ENCODE measurements around the gene CDAN1.

CDAN1 gene

GRCh38 chr15:42734076-42734672 lies 2.8 kb downstream of the CDAN1 start:
- no peak for DNase-seq

- DNase-seq, result no peak
Observed at GRCh38 chr15:42733027-42733426, 3.9 kb downstream of the CDAN1 start.

- DNase-seq, result no peak
Observed at GRCh38 chr15:42732095-42732827, 4.7 kb downstream of the CDAN1 start.

- DNase-seq, result no peak
Observed at GRCh38 chr15:42731461-42731860, 5.5 kb downstream of the CDAN1 start.

- DNase-seq, result no peak
Observed at GRCh38 chr15:42730536-42730935, 6.4 kb downstream of the CDAN1 start.

- no peak for DNase-seq
Observed at GRCh38 chr15:42730135-42730534, 6.8 kb downstream of the CDAN1 start.

DNA sequence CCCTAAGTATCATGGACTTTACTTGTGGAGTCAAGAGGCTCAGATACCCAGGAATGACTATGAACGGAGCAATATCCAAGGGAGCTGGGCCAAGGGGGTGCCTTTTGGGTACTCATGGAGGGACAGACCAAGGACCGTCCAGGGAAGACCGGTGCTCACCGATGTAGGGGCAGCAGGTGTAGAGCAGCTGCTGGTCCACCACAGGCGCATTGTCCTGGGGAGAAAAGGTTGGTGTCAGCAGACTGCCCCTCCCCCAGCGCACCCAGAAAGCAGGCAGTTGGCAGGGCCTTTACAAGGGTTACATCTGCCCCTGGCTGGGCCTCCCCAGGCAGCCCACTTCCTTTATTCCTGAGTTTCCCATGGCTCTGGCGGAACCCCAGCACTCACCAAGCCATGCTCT lies 7.5 kb downstream of the CDAN1 start:
- no peak for DNase-seq

DNA sequence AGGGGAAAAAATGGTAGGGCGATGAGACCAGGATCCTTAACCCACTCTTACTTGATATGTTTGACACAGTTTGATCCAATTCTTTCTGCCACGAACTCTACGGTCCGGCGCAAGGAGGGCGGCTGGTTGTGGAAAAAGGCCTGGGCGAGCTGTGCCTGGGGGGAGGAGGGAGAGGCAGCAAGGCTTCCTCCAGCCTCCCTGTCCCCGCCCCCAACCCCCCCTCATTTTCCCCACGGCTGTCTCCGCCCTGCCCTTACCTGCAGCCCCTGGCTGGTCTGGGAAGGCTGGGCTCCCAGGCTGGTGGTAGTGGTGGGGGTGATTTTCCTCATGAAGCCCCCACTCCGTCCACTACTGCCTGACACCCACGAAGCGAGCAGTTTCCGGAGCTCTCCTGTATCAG lies 8.0 kb downstream of the CDAN1 start:
- no peak for DNase-seq

DNA sequence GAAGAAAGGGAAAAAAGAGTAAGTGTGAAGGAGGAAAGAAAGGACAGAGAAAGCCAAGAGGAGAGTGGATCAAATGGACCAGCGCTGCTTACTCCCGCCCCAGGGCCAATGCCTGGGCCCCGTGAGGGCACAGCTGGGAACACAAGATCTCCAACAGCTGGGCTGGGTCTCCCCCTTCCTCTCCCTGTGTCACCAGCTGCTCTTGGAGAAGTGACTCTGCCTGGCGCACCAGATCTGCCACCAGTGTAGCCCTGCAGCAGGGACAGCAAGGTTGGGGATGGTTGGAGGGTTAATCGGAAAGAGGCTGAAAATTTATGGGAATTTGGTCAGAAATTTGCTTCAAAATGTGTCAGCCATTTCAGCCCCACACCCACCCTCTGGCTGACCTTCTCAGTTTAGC lies 8.4 kb downstream of the CDAN1 start:
- DNase-seq, result no peak

DNA sequence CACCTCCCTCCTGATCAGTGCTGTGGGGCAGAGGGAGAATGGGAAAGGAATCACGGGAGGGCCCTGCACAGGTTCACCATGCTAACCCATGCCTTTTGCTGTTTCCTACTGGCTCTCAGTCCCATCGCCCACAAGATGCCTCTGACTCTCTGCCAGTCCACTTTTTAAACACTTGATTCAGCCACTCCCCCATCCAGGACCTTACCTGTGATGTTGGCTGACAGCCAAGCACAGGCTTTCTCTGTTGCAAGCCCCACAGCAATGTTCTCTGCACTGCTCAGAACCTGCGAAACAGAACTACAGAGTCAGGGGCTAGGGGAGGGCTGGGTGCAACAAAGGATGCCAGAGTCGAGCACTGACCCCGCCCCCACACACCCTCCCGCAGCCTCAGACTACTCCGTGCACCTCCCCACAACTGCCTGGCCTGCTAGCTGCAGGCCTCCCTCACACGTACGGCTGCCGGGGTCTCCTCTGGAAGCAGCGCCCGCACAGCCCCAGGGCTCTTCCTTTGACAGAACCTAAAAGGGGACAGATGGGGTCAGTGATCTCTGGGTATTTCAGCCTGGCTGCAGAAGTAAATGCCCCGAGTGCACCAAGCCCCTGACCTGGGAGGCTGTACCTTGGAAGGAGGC lies 9.1 kb downstream of the CDAN1 start:
- no peak for DNase-seq

DNA sequence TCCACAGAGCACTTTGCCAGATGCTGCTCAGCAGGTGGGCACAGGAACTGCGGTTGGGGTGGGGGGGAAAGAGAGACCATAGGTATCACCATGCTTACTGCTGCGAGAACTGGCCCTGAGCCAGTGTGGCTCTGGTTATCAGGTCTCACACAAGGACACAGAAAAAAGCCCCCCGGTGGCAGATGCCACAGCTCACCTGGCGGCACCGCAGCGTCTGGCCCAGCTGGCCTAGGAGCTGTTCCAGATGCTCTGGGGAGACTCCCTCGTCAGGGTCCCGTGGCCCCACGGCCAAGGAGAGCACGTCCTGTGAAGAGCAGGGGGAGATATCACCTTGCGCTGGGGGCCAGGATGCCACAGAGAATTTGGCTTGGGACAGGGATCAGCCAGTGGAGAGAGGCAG lies 10.8 kb downstream of the CDAN1 start:
- no peak for DNase-seq

- DNase-seq, result no peak
Observed at GRCh38 chr15:42725331-42725903, 11.5 kb downstream of the CDAN1 start.

GRCh38 chr15:42724276-42724675 lies 12.7 kb downstream of the CDAN1 start:
- DNase-seq, result no peak

GRCh38 chr15:42723068-42723467 lies 13.9 kb downstream of the CDAN1 start:
- no peak for DNase-seq

DNA sequence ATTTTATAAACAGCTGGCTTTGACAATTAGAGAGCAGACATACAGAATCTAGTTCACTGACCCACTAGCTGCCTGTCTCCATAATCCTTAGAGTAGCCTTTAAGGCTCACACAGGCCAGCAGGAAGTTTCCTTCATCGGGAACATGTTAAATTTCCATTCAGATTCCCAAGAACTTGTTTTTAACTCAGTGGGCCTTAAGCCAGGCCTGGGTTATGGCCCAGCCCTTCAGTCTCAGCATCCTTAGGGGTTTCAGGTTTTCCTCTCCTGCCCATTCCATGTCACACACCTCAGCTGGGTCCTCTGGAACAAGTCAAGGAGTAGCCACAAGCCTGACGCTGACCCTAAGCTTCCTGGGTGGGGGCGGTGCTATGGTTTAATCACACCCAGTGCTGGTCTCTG lies 15.0 kb downstream of the CDAN1 start:
- DNase-seq, result no peak

DNA sequence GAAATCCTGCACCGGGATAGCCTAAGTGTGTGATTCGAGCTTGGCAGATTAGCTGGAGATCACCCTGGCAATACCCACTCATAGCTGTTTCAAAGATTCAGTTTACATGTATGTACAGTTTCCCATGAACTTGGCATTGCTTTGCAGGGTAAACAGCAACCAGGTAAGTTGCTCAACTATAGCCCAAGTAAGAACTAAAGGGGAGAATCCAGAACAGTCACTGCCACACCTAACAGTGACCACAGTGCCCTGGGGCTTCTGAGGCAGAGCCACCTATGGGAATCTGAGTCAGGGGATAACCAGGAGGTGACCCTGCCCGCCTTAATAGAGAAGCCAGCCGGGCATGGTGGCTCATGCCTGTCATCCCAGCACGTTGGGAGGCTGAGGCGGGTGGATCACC lies 15.9 kb downstream of the CDAN1 start:
- DNase-seq, result no peak

GRCh38 chr15:42720071-42720470 lies 16.9 kb downstream of the CDAN1 start:
- no peak for DNase-seq

- DNase-seq, result no peak
Observed at GRCh38 chr15:42719043-42719442, 17.9 kb downstream of the CDAN1 start.

DNA sequence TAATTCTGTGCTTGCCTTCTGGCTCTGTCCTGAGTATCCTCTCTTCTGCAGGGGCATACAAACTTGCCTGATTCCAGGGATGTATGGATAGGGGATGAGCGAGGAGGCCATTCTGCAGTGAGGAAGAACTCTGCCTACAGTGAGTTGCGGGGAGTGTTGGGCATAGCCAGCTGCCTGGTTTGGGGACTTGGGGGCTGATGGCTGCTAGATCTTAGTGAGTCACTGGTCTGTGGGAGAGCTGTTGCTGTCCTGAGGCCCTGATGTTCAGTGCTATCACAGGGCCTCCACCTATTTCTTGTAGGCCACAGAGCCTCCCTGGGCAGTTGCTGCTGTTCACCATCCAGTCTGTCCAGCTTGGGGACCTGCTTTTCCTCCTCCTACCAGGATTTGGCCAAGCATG lies 20.3 kb downstream of the CDAN1 start:
- no peak for DNase-seq

GRCh38 chr15:42716125-42716524 lies 20.8 kb downstream of the CDAN1 start:
- no peak for DNase-seq

GRCh38 chr15:42712584-42712983 lies 24.3 kb downstream of the CDAN1 start:
- no peak for DNase-seq

DNA sequence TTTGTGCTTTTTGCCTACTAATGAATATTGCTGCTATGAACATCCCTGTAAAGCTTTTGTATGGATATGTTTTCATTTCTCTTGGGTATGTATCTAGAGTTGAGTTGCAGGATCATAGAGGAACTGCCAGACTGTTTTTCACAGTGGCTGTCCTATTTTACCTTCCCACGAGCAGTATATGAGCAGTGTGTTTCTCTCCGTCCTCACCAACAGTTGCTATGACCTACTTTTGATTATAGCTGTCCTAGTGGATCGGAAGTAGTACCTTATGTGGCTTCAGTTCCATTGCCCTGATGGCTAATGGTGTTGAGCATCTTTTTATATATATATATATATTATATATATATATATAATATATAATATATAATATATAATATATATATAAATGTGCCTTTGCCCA lies 25.2 kb downstream of the CDAN1 start:
- DNase-seq, result no peak

DNA sequence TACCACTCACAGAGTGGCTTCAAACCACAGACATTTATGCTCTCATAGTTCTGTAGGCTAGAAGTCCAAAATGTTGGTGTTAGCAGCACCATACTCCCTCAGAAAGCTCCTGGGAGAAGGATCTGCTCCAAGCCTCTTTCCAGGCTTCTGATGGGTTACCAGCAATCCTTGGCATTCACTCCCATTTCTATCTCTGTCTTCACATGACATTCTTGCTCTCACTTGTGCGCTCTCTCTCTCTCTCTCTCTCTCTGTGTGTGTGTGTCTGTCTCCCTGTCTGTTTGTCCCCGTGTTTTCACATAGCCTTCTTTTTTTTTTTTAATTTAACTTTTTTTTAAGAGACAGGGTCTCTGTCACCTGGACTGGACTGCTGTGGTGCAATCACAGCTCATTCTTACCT lies 26.3 kb downstream of the CDAN1 start:
- no peak for DNase-seq

- DNase-seq, result no peak
Observed at GRCh38 chr15:42707873-42708544, 28.9 kb downstream of the CDAN1 start.

All from activated naive CD4-positive, alpha-beta T cell treated with anti-CD3 and anti-CD28 coated beads, Interleukin-2, amount 50 U/mL, for 16 hours (primary cell).